HG02610 (cell line): ENCODE measurements around the gene ADGRG3.
"Not testable (repeated sequence)": the region's sequence is repeated elsewhere in the genome, so short reads cannot be mapped to it uniquely, and the experiment has no call there.

Experiments
- ATAC-seq: cut with Tn5 transposase; IDR thresholded peaks from one replicate; pipeline ENCODE4 v1.9.1; 2021; ENCODE audit warnings: mild to moderate bottlenecking, moderate library complexity; ENCODE audit not compliant: unreplicated experiment

The ADGRG3 gene

DNA sequence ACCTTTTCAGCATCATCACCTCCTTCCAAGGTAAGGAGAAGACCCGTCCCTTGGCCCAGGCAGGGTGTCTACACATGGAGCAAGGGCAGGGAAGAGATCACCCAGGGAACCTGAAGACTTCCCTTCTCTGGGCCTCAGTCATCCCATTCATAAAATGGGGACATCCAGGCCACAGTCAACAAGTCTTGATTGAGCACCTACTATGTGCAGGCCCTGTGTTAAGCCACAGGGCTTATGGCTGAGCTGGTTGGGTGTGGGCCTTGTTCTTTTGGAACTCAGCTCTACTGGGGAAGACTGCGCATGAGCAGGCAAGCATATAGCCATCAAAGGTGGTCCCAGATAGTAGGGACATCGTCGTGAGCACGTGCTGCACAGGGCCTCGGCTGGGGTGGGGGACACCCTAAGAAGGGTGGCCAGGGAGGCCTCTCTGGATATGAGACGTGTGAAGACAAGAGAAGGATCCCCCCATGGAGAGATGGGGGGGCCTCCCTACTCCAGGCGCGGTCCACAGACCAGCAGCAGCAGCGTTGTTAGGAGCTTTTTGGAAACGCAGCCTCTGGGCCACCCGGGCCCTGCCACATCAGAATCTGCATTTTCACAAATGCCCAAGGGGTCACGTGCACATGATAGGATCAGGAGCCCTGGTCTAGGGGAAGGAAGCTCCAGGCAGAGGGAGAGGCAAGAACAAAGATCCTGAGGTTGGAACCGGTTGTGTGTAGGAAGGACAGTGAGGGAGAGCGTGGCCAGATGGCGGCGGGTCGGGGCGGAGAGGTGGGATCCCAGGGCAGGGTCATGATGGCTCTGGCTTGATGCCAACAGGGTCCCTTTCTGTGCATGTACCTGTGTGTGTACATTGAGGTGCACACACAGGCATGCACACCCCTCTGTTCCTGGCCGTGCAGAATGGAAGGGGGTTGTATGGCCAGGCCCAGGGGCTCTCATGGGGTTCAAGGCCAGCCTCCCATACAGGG, 5.9 kb upstream of the ADGRG3 start:
- no peak for ATAC-seq

DNA sequence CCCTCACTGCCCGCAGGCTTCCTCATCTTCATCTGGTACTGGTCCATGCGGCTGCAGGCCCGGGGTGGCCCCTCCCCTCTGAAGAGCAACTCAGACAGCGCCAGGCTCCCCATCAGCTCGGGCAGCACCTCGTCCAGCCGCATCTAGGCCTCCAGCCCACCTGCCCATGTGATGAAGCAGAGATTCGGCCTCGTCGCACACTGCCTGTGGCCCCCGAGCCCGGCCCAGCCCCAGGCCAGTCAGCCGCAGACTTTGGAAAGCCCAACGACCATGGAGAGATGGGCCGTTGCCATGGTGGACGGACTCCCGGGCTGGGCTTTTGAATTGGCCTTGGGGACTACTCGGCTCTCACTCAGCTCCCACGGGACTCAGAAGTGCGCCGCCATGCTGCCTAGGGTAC, 4.7 kb upstream of the ADGRG3 start:
- no peak for ATAC-seq

DNA sequence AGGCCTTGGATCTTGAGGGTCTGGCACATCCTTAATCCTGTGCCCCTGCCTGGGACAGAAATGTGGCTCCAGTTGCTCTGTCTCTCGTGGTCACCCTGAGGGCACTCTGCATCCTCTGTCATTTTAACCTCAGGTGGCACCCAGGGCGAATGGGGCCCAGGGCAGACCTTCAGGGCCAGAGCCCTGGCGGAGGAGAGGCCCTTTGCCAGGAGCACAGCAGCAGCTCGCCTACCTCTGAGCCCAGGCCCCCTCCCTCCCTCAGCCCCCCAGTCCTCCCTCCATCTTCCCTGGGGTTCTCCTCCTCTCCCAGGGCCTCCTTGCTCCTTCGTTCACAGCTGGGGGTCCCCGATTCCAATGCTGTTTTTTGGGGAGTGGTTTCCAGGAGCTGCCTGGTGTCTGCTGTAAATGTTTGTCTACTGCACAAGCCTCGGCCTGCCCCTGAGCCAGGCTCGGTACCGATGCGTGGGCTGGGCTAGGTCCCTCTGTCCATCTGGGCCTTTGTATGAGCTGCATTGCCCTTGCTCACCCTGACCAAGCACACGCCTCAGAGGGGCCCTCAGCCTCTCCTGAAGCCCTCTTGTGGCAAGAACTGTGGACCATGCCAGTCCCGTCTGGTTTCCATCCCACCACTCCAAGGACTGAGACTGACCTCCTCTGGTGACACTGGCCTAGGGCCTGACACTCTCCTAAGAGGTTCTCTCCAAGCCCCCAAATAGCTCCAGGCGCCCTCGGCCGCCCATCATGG, 4.0 kb upstream of the ADGRG3 start:
- ATAC-seq = no peak

DNA sequence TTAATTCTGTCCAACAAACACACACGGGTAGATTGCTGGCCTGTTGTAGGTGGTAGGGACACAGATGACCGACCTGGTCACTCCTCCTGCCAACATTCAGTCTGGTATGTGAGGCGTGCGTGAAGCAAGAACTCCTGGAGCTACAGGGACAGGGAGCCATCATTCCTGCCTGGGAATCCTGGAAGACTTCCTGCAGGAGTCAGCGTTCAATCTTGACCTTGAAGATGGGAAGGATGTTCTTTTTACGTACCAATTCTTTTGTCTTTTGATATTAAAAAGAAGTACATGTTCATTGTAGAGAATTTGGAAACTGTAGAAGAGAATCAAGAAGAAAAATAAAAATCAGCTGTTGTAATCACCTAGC, 3.5 kb upstream of the ADGRG3 start:
- ATAC-seq = no peak

DNA sequence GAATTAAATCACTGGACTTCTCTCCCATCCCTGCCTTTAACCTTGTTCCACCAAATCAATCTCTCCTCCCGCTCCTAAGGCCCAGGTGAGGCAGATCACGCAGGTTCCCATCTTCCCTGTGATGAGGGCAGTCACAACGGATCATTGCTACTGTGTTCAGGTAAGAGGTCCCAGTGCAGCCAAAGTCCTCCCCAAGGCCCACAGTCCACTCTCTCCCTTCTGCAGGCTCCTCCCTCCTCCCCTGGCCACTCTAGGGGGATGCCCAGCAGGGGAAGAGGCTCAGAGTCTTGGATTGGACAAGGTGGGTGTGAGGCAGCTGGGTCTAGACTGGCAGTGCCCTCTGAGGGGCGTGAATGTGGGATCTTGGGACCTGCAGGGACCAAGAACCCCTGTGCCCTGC, 2.6 kb upstream of the ADGRG3 start:
- no peak for ATAC-seq

DNA sequence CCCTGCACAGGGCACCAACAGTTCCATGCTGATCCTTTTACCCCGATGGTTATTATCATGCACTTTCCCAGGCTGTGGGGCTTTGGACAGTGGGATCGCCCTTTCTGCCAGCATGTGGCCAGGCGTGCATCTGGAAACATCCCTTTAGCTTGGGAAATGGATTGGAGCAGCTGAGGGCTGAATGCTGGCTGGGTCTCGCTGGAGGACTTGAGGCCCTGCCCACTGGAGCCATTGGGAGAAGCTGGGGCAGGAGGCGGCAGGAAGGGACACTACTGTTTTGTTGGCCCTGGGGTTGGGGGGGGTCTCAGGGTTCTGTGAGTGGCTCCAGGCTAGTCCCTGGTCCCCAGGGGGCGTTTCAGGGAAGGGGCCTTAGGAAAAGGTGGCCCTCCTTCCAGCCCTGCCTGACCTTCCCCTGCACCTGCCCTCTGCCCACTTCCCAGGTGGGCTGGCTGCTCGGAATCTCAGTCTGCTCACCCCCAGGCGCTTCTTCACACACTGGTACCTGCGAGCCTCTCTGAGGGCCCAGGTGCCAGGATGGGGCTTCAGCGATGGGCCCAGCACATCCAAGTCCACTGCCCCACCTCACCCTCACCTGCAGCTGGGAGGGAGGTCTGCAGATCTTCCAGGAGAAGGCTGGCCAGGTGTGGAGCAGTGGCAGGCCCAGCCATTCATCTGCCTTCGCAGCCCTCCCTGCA, 1.6 kb upstream of the ADGRG3 start:
- ATAC-seq = no peak

DNA sequence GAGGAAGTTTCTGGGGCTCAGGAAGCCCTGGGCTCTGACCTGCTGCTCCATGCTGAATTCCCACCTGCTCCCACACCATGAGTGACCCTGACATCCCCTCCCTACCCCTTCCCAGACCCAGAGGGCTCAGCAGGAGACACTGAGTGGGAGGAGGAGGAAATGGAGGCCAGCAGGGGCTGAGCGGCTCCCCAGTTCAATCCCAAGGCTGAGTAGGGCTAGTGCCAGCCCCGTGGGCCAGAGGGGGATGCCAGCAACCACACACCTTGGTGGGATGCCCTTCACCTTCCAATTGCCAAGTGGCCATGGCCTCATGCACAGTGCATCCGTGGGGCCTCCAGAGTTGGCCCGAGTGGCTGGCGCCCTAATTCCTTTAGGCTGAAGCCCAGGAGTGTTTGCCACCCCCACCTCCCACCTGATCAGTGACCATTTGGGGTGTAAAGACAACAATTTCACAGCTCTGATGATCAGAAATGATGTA, 1.0 kb upstream of the ADGRG3 start:
- ATAC-seq = no peak

DNA sequence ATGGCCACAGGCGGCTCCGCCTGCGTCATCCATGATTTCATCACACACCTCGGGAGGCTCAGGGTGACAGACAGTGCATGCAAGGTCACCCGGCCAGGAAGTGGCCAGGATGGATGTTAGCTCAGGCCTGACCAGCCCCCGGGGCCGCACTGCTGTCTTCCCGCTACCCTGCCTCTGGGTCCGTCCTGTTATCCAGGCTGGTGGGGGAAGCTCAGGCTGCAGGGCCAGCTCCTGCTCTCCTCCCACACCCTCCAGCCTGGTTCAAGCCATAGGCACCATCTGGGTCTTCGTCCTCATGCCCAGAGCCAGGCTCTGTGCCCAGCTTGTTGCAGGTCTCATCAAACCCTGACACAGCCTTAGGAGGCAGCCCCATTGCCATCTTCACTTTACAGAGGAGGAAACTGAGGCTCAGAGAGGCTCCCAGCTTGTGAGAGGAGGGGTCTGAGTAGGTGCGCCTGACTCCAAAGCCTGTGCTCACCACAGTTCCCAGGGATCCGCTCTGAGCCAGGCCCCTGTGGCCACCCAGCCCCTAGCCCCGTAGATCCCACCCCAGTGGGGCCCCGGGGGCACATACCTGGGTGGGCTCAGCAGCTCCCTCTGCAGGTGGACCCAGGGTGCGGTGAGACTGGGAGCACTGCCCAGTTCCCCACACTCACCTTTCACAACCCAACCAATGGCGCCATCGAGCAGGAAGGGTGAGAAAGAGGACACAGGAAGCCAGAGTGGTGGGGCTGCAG, 412 bp upstream of the ADGRG3 start:
- ATAC-seq = no peak

DNA sequence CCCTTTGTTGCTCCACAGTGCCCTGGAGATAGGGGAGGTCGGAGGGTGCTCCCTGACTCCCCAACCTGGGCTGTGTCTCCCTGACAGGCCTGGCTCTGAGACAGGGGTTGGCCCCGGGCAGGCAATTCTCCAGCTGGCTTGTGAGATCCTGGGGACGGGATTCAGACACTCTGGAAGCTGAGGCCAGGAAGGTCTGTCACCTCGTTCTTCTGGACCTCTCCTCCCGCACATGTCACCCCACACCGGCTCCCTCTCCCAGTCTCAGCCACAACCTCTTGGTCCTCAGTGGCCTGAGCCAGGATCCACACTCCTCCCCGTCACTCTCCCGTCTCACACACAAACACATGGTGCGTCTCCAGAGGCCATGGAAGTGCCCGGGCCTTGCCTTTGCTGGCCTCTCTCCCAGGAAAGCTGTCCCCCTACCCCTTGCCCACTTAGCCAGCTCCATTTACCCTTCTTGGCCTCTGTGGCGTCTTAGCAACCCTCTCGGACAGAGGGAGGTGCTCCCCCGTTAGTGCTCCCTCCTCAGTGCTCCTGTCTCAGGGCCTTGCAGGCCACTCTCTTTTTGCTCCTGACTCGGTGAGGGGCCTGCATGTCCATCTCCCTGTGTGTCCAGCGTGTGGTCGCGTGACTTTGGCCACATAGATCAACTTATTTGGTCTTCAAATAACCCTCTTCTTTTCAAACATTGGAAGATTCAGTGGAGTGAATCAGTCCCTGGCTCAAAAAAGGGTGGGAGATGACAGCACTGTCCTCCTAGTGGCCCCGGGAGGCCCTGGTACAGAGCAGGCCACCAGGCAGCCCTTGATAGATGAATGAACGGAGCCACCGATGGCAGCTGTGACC, 747 bp downstream of the ADGRG3 start:
- no peak for ATAC-seq

DNA sequence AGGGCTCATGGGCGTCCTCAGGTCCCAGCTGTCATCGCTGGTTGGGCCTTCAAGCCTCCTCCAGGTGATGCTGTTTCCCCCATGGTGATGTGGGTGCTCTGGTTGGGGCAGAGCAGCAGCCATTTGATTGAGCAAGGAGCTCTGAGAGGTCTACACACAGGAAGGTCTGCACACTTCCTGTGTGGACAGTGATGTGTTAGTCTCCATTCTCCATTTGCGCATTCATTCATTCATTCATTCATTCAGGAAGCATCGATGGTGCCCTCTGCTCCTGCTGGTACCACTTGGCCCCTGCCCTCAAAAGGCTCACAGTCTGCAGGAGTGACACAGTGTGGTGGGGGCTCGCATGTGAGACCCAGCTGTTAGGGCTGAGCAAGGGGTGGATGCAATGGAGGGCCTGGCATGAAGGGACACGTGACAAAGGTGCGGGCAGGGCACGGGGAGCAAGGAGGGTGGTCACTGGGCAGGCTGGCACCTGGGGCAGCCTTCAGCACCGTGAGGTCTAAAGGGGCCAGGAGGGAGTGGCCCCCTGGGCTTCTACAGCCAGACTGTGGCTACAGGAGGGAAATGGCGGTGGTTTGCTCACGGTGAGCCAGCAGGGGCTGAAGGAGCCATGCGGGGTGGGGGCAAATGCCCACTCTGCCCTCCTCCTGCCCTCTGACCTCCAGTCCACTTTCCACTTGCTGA, 1.5 kb downstream of the ADGRG3 start:
- ATAC-seq = no peak

DNA sequence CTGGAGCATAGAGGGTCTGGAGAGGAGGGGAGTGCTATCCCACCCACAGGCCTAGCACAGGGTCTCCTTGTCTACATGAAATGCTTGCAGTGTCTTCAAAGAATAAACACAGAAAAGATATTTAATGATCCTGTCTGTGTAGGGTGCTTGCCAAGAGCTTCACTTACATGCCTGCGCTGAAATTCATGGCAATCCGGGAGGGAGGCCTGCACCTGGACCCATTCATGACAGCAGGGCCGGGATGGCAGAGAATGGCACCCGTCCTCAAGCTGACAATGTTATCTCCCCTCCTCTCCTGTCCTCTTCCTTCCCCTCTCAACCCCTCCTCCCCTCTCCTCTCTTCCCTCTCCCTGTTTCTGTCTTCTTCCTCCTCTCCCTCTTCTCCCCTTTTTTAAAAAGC, 2.1 kb downstream of the ADGRG3 start:
- ATAC-seq = no peak

DNA sequence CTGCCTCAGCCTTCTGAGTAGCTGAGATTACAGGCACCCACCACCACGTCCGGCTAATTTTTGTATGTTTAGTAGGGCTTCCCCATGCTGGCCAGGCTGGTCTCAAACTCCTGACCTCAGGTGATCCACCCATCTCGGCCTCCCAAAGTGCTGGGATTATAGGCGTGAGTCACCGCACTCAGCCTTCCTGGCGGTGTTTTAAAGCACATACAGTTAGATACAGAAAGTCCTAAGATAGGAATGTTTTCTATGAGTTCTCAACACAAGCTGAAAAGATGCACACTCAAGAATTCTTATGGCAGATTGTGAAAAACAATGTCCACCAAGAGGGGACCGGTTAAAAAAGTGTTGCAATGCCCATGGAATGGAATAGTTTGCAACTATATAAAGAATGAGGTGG, 3.3 kb downstream of the ADGRG3 start:
- not testable (repeated sequence) for ATAC-seq

DNA sequence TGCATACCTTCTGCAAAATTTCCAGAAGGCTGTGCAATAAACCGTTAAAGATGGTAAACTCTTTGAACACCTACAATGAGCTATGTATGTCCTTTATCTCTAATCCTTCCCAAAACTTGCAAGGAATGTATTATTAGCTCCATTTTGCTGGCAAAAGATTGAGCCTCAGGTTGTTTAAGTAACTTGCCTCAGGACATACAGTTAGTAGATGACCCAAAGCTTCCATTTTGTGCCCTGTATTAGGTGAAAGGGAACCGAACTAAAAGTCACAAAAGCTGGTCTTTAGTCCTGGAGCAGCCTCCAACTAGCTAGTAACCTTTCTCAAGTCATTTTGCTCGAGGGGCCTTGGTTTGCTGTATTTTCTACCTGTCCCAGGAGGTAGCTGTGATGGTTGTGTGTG, 4.3 kb downstream of the ADGRG3 start:
- ATAC-seq = no peak

DNA sequence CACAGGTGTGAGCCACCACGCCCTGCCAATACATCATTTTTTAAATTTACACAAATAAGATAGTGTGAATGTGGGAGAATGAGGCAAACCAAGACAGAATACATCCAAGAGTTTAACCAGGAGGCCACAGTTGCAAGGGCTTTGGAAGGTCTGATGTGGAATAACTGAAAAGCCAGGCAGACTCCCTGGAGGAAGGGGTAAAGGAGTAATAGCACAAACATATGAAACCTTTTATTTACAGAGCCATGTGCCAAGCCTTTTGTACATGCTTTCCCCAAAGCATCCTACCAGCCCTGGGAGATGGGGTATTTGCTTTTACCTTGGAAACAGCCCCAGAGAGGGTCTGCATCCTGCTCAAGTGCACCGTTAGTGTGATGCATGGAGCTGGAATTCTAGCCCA, 4.7 kb downstream of the ADGRG3 start:
- no peak for ATAC-seq

DNA sequence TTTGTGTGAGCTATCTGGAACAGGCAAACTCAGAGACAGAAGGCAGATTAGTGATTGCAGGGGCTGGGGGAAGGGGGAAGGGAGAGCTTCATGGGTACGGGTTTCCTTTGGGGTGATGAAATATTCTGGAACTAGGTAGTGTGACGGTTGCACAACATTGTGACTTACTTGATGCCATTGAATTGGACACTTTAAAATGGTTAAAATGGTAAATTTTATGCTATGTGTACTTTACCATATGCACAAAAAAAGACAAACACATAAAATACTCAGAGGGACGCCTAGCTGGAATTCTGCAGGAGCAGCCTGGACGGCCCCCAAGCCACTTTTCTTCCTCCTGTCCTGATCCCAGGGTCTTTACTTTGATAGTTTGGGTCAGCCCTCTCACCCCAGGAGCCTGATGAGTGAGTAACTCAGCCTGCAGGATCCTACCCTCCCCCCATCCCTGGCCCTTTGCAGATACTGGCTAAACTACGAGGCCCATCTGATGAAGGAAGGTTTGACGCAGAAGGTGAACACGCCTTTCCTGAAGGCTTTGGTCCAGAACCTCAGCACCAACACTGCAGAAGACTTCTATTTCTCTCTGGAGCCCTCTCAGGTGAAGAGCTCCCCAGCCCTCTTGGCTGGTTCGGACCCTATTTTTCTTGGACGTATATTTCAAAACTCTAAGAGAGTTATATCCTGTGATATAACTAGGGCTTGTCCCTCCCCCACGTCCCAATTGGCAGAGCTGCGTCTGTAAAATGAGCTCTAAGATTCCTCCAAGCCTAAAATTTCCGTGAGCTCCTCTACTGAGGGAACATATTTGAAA, 7.8 kb downstream of the ADGRG3 start:
- ATAC-seq = no peak

DNA sequence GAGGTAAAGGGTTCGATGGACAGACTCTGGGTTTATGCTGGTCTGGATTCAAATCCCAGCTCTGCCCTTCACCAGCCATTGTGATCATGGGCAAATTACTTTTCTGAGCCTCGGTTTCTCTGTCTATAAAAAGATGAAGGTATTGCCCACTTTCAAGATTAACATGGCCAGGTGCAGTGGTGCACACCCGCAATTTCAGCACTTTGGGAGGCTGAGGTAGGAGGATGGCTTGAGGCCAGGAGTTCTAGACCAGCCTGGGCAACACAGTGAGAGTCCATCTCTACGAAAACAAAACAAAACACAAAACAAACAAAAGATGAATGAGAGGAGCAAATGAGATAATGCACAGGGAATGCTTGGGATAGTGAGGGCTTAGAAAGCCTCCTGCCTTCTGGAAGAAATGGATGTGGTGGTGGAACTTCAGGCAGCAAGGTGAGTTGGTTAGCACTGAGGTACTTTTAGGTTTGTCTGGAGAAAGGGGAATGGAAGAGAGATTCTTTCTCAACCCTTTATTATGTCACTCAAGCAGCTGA, 8.5 kb downstream of the ADGRG3 start:
- no peak for ATAC-seq

DNA sequence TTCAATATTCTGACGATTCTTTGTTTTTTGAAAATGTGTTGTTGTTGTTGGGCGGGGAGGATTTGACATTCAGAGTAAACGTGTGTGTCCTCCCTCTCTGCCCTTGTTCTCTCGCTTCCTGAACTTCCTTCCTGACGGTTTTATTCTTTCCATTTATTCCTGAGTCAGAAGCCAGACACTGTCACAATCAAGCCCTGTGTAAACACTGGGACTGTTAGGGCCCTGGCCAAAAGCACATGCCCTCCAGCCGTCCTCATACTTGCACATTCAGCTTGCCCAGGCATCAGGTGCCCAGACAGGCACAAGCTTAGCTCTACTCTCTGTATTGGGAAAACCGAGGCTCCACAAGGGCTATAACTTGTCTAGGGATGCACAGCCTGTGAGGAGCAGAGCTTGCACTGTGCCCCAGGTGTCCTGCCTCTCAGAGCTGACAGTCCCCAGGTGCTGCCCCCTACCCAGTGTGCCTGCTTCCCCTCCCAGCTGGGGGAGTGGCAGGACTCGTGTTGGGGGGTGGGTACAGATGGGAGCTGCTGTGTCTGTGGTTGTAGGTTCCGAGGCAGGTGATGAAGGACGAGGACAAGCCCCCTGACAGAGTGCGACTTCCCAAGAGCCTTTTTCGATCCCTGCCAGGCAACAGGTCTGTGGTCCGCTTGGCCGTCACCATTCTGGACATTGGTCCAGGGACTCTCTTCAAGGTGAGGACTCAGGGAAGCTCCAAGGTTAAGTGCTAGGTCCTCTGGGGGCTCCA, 9.7 kb downstream of the ADGRG3 start:
- no peak for ATAC-seq

DNA sequence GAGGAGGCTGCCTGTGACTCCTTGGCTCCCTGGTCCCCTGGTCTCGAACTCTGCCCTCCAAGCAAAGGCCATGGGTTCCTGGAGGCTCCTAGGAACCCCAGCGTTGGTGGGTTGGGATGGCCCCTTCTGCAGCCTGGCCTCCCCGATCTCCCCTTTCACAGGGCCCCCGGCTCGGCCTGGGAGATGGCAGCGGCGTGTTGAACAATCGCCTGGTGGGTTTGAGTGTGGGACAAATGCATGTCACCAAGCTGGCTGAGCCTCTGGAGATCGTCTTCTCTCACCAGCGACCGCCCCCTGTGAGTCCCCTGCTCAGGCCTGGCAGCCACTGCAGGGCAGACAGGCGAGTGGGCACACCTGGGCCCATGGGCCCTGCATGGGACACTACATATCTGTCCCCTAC, 10.9 kb downstream of the ADGRG3 start:
- no peak for ATAC-seq
